Breast epithelium (tissue), 3 donors: ENCODE measurements around the gene CAMK2B.

Experiments used
- POLR2A ChIP-seq: fragments of 450-650 bp; IDR thresholded peaks from one replicate; pipeline ENCODE4 v1.6.1; 2016; ENCODE audit warnings: antibody characterized with exemption, mild to moderate bottlenecking, moderate library complexity
- TF ChIP-seq, protein P1 (sequence below), 3 donors: fragments of 450-650 bp; IDR thresholded peaks; one replicate each; pipeline ENCODE4 v1.5.1; 2016 to 2017; ENCODE audit warnings: antibody characterized with exemption in 3 of 3, mild to moderate bottlenecking in 3 of 3, moderate library complexity in 3 of 3

DNA sequence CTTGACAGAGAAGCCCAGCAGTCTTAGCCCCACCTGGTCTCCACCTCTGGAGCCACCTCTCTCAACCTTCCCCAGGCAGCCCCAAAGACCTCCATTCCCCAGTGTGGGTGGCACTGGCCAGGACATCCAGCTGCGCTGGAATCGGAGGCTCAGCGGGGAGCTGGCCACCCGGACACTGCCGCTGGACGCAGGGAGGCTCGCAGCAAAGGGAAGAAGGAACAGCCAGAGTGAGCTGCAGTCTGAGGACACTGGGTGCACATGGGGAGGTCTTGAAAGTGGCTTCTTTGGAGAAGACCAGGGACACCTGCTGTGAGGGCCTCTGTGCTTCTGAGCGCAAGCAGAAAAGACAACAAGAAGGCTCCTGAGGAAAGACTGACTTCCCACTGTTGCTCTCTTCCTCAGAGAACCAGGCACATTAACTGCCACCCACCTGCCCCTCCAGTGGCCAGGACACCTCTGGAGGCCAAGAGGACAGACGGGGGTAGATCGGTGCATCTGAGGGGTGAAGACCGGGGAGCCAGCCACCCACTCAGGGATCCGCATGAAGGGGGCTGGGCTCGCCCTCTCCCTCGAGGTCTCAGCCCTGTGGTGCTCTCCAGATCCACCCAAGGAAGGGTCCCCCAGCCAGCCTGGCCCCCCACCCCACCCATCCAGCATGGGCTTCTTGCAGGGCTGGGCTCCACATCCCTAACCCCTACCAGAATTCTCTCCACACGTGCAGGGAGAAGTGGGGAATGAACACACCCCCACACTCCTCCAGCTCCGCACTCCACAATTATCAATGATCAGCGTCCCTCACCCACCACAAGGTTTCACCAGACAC, 1.8 kb downstream of the CAMK2B start:
- no peak for TF ChIP-seq POLR2A
- TF ChIP-seq, protein P1, sequence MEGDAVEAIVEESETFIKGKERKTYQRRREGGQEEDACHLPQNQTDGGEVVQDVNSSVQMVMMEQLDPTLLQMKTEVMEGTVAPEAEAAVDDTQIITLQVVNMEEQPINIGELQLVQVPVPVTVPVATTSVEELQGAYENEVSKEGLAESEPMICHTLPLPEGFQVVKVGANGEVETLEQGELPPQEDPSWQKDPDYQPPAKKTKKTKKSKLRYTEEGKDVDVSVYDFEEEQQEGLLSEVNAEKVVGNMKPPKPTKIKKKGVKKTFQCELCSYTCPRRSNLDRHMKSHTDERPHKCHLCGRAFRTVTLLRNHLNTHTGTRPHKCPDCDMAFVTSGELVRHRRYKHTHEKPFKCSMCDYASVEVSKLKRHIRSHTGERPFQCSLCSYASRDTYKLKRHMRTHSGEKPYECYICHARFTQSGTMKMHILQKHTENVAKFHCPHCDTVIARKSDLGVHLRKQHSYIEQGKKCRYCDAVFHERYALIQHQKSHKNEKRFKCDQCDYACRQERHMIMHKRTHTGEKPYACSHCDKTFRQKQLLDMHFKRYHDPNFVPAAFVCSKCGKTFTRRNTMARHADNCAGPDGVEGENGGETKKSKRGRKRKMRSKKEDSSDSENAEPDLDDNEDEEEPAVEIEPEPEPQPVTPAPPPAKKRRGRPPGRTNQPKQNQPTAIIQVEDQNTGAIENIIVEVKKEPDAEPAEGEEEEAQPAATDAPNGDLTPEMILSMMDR (IDR thresholded peaks at IDR 0.05) = no peak
